Measurements from ENCODE around the gene RTN4RL1.

The RTN4RL1 gene

DNA sequence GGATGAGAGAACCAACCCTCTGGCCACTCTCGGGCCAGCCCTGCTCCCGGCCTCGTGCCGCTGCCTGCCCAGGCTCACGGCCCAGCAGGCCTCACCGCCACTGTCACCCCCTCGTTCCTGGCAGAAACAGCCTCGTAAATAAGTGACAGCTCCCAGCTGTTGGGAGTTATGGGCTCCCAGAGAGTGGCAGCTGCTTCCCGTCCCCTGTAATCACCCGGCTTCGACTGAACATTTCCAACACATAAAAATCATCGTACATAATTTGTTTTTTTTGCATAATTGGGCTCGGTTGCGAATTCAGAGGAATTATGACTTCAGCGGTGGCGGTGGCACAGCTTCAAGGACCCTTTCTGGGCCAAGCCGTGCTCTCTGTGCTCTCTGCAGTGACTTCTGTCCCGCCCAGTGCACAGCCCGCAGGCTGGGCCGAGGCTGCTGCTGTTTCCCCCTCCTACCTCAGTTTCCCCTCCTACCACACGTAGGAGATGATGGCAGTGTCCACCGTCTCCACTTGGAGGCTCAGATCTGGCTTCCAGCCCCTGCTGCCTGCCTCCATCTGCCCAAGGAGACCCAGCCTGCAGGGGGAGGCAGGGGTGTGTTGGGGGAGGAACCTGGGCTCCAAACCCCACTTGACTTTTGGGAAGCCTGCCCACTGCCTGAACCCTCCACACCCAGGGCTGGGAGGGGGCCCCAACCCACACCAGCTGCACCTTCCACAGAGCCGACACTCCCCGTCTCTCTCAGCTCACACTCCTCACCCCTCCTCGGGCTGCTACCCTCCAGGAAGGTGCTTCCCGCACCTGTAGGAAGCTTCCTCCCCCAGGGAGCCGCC, 84.9 kb downstream of the RTN4RL1 start:
- intact Hi-C loops (cut with DNase I) = no loop called here
- peak in 2 of 10 donors; percentile 42 to 86 for DNase-seq

- intact Hi-C loops (cut with DNase I) = no loop called here
- no peak for DNase-seq
Observed at GRCh38 chr17:1937461-1937860, 87.7 kb downstream of the RTN4RL1 start.

- DNase-seq = no peak
- intact Hi-C loops (cut with DNase I) = no loop called here
Observed at GRCh38 chr17:1936766-1937165, 88.4 kb downstream of the RTN4RL1 start.

DNA sequence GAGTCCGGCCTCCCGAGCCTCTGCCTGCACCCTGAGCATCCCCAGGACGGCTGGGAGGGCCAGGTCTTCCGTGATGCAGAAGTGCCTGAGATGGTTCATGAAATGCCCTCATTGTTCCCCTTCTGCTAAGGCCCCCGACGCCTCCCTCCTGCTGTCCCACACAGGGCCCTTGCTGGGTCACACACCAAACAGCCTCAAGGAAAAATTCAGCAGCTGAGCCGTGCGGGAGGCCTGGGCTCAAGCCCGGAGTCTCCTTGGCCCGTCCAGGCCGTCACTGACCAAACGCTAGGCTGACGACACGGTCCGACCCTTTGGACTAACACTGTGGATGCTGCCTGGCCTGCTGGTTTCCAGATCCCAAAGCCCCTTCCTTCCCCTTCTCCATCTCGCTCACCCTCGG, 90.2 kb downstream of the RTN4RL1 start:
- intact Hi-C loops (cut with DNase I) = no loop called here
- no peak for DNase-seq

GRCh38 chr17:1933875-1934715, 91.0 kb downstream of the RTN4RL1 start:
- DNase-seq = peak in 2 of 10 donors; percentile 85 to 88
- intact Hi-C loops (cut with DNase I) = no loop called here

GRCh38 chr17:1931844-1932579, 93.1 kb downstream of the RTN4RL1 start:
- DNase-seq = peak in 9 of 10 donors; percentile 42 to 96 (median 68)
- intact Hi-C loops (cut with DNase I) = no loop called here

DNA sequence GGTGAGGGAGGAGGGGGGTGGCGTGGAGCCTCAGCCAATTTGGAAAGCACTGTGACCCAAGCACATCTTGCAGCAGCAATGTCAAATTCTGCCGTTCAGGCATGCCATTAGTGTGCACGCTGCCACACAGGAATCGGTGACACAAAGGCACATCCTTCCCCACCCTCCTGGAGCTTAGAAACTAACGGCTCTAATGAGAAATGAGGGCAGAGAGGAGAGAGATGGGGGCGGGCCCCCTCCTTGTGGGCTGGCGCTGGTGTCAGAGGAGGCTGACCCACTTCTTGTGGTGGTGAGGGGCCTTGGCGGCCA, 94.8 kb downstream of the RTN4RL1 start:
- no peak for DNase-seq
- intact Hi-C loops (cut with DNase I) = no loop called here

DNA sequence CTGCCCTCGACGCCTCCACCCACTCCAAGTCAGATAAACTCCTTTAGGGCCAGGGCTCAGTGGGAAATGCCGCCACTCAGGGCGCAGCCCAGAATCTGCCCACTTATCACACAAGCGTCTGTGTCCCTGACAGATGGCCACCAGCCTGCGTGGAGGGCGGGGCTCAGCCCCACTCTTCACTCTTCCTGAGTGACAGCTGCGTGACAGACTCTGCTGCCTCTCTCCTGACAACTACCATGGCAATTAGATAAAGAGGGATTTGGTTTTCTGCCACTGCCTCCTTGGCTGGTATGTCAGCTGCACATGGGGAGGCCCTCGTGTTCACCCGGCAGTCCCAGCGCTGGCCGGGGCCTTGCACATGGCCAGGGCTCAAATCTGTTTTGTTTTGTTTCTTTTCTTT, 96.2 kb downstream of the RTN4RL1 start:
- intact Hi-C loops (cut with DNase I) = no loop called here
- DNase-seq = no peak

- intact Hi-C loops (cut with DNase I) = no loop called here
- peak; percentile 49 to 96 (median 77) for DNase-seq
Observed at GRCh38 chr17:1920948-1921351, 104.2 kb downstream of the RTN4RL1 start.

GRCh38 chr17:1919201-1919600, 105.9 kb downstream of the RTN4RL1 start:
- intact Hi-C loops (cut with DNase I) = no loop called here
- DNase-seq = peak in 2 of 10 donors; percentile 17 to 37

GRCh38 chr17:1918346-1919162, 106.6 kb downstream of the RTN4RL1 start:
- intact Hi-C loops (cut with DNase I) = no loop called here

GRCh38 chr17:1916963-1917715, 108.0 kb downstream of the RTN4RL1 start:
- intact Hi-C loops (cut with DNase I) = no loop called here
- DNase-seq = peak in 2 of 10 donors; percentile 46 to 64

More at GRCh38 chr17:1918346-1919162, 106.6 kb downstream of the RTN4RL1 start:
- DNase-seq = peak in 2 of 10 donors; percentile 68 to 83

DNA sequence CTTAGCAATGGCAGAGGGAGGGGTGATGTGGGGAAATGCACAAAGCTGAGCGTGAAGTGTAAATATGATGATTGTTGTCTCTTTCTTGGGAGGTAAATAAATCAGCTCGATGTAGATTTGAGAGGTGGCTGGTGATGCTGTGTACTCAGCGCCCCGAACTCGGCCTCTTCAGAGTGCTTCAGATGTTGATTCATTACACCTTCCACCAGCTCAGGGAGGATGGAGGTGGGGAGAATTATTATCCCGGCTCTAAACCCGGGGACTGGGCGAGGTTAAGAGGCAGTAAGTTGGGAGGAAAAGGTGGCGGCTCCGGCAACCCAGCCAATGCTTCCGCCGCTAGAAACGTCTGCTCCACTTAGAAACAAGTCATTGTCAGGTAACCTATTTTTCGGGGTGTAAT, 108.8 kb downstream of the RTN4RL1 start:
- intact Hi-C loops (cut with DNase I) = no loop called here
- DNase-seq = peak in 2 of 10 donors; percentile 29 to 37

DNA sequence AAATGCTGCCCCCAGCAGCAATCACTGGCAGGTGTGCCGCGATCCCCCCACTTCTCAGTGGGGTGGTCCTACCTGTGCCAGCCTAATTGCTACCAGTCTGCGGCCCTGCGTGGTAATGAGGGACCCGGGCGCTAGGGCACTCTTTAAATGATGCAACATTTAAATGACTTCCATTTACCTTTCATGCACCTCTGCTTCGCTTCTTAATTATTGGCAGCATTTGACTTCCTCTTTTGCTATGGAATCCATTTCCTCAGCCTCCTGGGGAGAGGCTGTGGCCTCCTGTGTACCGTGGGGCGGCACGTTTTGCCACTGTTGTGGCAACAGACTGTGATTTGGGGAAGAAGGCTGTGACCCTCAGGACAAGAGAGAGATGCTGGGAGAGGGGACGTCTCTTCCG, 109.2 kb downstream of the RTN4RL1 start:
- DNase-seq = peak in 2 of 10 donors; percentile 3 to 15
- intact Hi-C loops (cut with DNase I) = no loop called here

GRCh38 chr17:1914661-1915083, 110.5 kb downstream of the RTN4RL1 start:
- peak in 1 of 10 donors; percentile 5 for DNase-seq
- intact Hi-C loops (cut with DNase I) = no loop called here

DNA sequence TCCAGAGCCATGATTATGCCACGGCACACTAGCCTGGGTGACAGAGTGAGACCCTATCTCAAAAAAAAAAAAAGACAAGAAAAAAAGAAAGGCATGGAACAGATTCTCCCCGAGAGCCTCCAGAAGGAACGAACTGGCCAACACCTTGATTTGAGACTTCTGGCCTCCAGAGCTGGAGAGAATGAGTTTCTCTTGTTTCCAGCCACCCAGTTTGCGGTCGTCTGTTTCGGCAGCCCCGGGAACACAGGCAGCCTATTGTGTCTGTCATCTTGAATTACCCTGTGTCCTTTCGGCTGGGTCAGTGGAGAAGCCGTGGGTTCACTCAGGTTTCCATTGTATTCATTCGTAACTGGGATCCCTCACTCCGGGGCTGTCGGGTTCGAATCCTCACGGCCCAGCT, 111.4 kb downstream of the RTN4RL1 start:
- peak in 1 of 10 donors; percentile 37 for DNase-seq
- intact Hi-C loops (cut with DNase I) = no loop called here

DNA sequence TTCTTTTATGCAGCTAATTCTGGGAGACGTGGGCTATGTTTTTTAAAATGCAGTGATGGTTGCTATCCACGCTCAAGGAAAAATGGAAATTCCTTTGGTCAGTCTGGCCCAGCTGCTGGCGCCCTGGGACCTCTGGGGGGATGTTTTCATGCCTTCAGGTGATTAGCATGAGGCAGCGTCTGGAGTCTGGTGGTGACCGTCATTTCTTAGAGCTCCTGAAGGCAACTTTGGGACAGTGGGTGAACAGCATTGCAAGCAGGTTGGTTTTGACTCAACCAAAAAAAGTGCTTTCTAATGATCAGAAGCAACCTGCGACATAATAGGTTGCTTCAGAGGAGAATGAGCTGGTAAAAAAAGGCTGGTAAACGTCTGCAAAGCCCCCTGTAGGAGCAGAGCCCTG, 113.0 kb downstream of the RTN4RL1 start:
- intact Hi-C loops (cut with DNase I) = no loop called here
- DNase-seq = no peak

- intact Hi-C loops (cut with DNase I) = no loop called here
- DNase-seq = no peak
Observed at GRCh38 chr17:1909985-1910384, 115.1 kb downstream of the RTN4RL1 start.

- DNase-seq = peak in 8 of 10 donors; percentile 29 to 93 (median 66)
- intact Hi-C loops (cut with DNase I) = loop anchor here (1.0 kb wide), 1 partner anchor 117 kb away; no protein-coding TSS in a partner anchor
Observed at GRCh38 chr17:1908699-1909309, 116.3 kb downstream of the RTN4RL1 start.
